ENCODE results near the gene GPR137B.

Gene GPR137B

DNA sequence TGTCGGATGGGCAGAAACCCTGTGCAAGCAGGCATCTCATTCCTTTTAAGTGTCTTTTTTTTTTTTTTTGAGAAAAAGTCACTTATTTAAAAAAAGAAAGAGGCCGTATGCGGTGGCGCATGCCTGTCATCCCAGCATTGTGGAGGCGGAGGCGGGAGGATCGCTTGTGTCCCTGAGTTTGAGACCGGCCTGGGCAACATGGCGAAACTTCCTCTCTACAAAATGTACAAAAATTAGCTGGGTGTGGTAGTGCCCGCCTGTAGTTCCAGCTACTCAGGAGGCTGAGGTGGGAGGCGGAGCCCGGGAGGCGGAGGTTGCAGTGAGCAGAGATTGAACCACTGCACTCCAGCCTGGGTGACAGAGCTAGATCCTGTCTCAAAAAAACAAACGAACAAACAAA is 1.7 kb downstream of the GPR137B start:
- Histone ChIP-seq H2AFZ (ENCODE audit: low read depth, low read length, severe bottlenecking) (no peak overlapping the region), H3K79me2 (ENCODE audit: insufficient read depth, low read length) (no peaks in the 10 kb centered on the region), H3K9ac (ENCODE audit: low read length) (no peak overlapping the region), H3K4me3 (ENCODE audit: insufficient read depth, low read length, poor library complexity, severe bottlenecking) (no peak overlapping the region), H3K27ac (ENCODE audit: low read depth, low read length) (no peak overlapping the region), H3F3A (ENCODE audit: insufficient read depth) (no peaks in the 10 kb centered on the region), H3K9me2 (replicated peaks; ENCODE audit: insufficient read depth, low read length) (no peaks in the 10 kb centered on the region), H4K20me1 (ENCODE audit: low read depth, low read length) (peaks cover 3% of the 10 kb centered on the region; the same call in 1 of the 2 replicates), H3K9me3 (ENCODE audit: insufficient read depth, low read length) (no peaks in the 10 kb centered on the region), H3K4me2 (ENCODE audit: low read depth, low read length, poor library complexity, severe bottlenecking) (peak overlapping the region; percentile 83), H3K36me3 (ENCODE audit: low read length) (no peaks in the 10 kb centered on the region), H3K27me3 (ENCODE audit: low read length) (no peaks in the 10 kb centered on the region)
- TF ChIP-seq, protein P1, sequence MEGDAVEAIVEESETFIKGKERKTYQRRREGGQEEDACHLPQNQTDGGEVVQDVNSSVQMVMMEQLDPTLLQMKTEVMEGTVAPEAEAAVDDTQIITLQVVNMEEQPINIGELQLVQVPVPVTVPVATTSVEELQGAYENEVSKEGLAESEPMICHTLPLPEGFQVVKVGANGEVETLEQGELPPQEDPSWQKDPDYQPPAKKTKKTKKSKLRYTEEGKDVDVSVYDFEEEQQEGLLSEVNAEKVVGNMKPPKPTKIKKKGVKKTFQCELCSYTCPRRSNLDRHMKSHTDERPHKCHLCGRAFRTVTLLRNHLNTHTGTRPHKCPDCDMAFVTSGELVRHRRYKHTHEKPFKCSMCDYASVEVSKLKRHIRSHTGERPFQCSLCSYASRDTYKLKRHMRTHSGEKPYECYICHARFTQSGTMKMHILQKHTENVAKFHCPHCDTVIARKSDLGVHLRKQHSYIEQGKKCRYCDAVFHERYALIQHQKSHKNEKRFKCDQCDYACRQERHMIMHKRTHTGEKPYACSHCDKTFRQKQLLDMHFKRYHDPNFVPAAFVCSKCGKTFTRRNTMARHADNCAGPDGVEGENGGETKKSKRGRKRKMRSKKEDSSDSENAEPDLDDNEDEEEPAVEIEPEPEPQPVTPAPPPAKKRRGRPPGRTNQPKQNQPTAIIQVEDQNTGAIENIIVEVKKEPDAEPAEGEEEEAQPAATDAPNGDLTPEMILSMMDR (IDR thresholded peaks at IDR 0.05; ENCODE audit: insufficient read depth, low read length, poor library complexity, severe bottlenecking) = no peak
- no peak for TF ChIP-seq EZH2phosphoT487 (conservative IDR thresholded peaks at IDR 0.05; ENCODE audit: low read length)

DNA sequence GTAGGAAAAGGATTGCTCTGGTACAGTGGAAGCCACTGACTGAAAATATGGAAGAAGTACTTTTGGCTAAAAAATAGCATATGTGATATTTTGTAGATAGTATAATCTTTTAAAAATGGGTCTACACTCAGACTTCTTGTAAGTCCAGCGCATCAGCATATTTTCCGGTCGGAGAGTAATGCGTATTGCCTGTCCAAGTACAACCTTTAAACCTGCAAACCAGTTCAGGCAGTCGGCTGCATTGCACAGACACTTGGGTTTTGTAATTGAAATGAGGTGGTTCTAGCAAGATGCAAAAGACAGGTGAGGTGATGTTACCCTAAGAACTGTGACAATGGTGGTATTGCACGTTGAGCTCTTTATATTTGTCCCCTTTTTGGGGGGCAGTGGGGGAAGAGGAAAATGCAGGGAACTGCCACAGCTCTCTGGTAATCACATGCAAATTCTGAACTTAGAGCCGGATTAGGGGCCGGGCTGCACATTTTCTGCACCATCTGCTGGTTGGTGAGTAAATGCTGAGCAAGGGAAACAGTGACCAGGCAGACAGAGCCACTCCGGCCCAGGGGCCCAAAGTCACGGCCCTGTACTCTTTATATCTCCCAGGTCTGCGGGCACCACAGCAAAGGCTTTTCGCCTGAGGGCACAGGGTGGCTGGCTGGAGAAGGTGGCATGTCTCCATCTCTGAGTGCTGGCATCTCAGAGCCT is 2.3 kb downstream of the GPR137B start:
- Histone ChIP-seq H3K4me3 (ENCODE audit: insufficient read depth, low read length, poor library complexity, severe bottlenecking) (no peak overlapping the region), H3K27ac (ENCODE audit: low read depth, low read length) (no peak overlapping the region), H4K20me1 (ENCODE audit: low read depth, low read length) (peaks cover 3% of the 10 kb centered on the region; the same call in 1 of the 2 replicates), H3K9ac (ENCODE audit: low read length) (no peak overlapping the region), H3K9me3 (ENCODE audit: insufficient read depth, low read length) (no peaks in the 10 kb centered on the region), H3K9me2 (replicated peaks; ENCODE audit: insufficient read depth, low read length) (no peaks in the 10 kb centered on the region), H3K79me2 (ENCODE audit: insufficient read depth, low read length) (no peaks in the 10 kb centered on the region), H3K4me2 (ENCODE audit: low read depth, low read length, poor library complexity, severe bottlenecking) (peak overlapping the region; percentile 83), H3K27me3 (ENCODE audit: low read length) (no peaks in the 10 kb centered on the region), H2AFZ (ENCODE audit: low read depth, low read length, severe bottlenecking) (no peak overlapping the region), H3K36me3 (ENCODE audit: low read length) (no peaks in the 10 kb centered on the region), H3F3A (ENCODE audit: insufficient read depth) (no peaks in the 10 kb centered on the region)
- TF ChIP-seq, protein P1 (IDR thresholded peaks at IDR 0.05; ENCODE audit: insufficient read depth, low read length, poor library complexity, severe bottlenecking) = no peak
- TF ChIP-seq EZH2phosphoT487 (conservative IDR thresholded peaks at IDR 0.05; ENCODE audit: low read length) = no peak

- Histone ChIP-seq H3F3A (ENCODE audit: insufficient read depth) (no peaks in the 10 kb centered on the region), H3K4me3 (ENCODE audit: insufficient read depth, low read length, poor library complexity, severe bottlenecking) (no peak overlapping the region), H3K9ac (ENCODE audit: low read length) (no peak overlapping the region), H4K20me1 (ENCODE audit: low read depth, low read length) (peaks cover 3% of the 10 kb centered on the region; the same call in 1 of the 2 replicates), H3K27ac (ENCODE audit: low read depth, low read length) (no peak overlapping the region), H3K4me2 (ENCODE audit: low read depth, low read length, poor library complexity, severe bottlenecking) (no peak overlapping the region), H2AFZ (ENCODE audit: low read depth, low read length, severe bottlenecking) (no peak overlapping the region), H3K27me3 (ENCODE audit: low read length) (no peaks in the 10 kb centered on the region), H3K79me2 (ENCODE audit: insufficient read depth, low read length) (no peaks in the 10 kb centered on the region), H3K9me3 (ENCODE audit: insufficient read depth, low read length) (no peaks in the 10 kb centered on the region), H3K9me2 (replicated peaks; ENCODE audit: insufficient read depth, low read length) (no peaks in the 10 kb centered on the region), H3K36me3 (ENCODE audit: low read length) (no peaks in the 10 kb centered on the region)
- no peak for TF ChIP-seq EZH2phosphoT487 (conservative IDR thresholded peaks at IDR 0.05; ENCODE audit: low read length)
- TF ChIP-seq, protein P1 (IDR thresholded peaks at IDR 0.05; ENCODE audit: insufficient read depth, low read length, poor library complexity, severe bottlenecking) = no peak
These were observed 4.7 kb downstream of the GPR137B start for GRCh38 chr1:236147068-236147467.

All from SU-DHL-6 (cell line).